Activated CD4-positive, alpha-beta T cell treated with anti-CD3 and anti-CD28 coated beads, Interleukin-2, amount 10 ng/mL, durations not matched to agents 7 days and 5 days (primary cell): ENCODE measurements around the gene FYN. TPM values are rescaled to one million over a fixed set of nuclear protein-coding genes. Genes with fewer than 3 reads are reported as not detected.
A peak's percentile ranks its signal among the peaks of the same experiment; 100 is the strongest.
"Not testable (repeated sequence)": the region's sequence is repeated elsewhere in the genome, so short reads cannot be mapped to it uniquely, and the experiment has no call there.

Experiments used
- CTCF ChIA-PET: fragments of 350-600 bp; sonication (Branson Sonifier 250); formaldehyde crosslinking; loops from one replicate; lab custom pipeline; 2021; ENCODE audit warnings: antibody characterized with exemption; lab: Charles Lee
- POLR2A ChIA-PET: fragments of 350-600 bp; sonication (Branson Sonifier 250); formaldehyde crosslinking; loops from one replicate; lab custom pipeline; 2021; ENCODE audit warnings: antibody characterized with exemption; lab: Charles Lee
- DNase-seq: peaks from one replicate; pipeline ENCODE4 v3.0.0-alpha.2; 2020
- H3K27ac Mint-ChIP-seq: one replicate; pipeline ENCODE4 v1.8.0; 2021; ENCODE audit warnings: mild to moderate bottlenecking, moderate library complexity, mixed read lengths
- H3K27me3 Mint-ChIP-seq: one replicate; pipeline ENCODE4 v1.8.0; 2021; ENCODE audit warnings: mixed read lengths
- H3K36me3 Mint-ChIP-seq: one replicate; pipeline ENCODE4 v1.8.0; 2021; ENCODE audit warnings: low read depth, mixed read lengths
- H3K4me1 Mint-ChIP-seq: one replicate; pipeline ENCODE4 v1.8.0; 2021; ENCODE audit warnings: mixed read lengths
- H3K4me3 Mint-ChIP-seq: one replicate; pipeline ENCODE4 v1.8.0; 2021; ENCODE audit warnings: mild to moderate bottlenecking, moderate library complexity, mixed read lengths
- H3K9me3 Mint-ChIP-seq: one replicate; pipeline ENCODE4 v1.8.0; 2021; ENCODE audit warnings: mixed read lengths
- total RNA-seq, 2 experiments: library from RNA; stranded (reverse); gene quantifications; one replicate each; pipeline ENCODE4 v1.2.3, GENCODE V29; 2021

FYN gene
- total RNA-seq, 2 experiments from 2014 or later = 179 to 225 TPM

DNA sequence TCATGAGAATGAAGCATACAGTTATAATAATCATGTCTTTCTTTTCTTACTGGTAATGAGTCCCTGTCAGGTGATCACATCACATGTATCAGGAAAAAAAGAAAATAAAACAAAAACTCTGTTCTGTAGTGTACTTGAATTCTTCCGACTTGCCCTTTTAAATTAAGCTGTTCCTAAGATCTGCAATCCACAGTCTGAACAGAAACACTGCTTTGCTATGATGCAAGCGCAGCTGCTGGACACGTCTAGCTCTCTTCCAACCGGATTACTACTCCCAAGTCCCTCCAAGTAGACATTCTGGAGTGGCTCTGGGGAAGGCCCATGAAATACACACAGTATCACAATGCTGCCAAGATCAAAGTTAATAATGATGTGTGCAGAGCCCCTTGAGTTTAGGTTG lies 83.7 kb downstream of the FYN start:
- no peaks in the 10 kb centered on the region for H3K27me3 Mint-ChIP-seq
- H3K4me1 Mint-ChIP-seq = peaks cover 48% of the 10 kb centered on the region
- POLR2A ChIA-PET = interaction anchor here (0.7 kb wide), 1 partner anchor 21 kb away, joined by 3 read pairs; no protein-coding TSS in a partner anchor
- DNase-seq = no peak
- no peak overlapping the region for H3K27ac Mint-ChIP-seq
- peaks cover 3% of the 10 kb centered on the region for H3K9me3 Mint-ChIP-seq
- no peak overlapping the region for H3K4me3 Mint-ChIP-seq
- peaks cover 17% of the 10 kb centered on the region for H3K36me3 Mint-ChIP-seq
- CTCF ChIA-PET = interaction anchor here (1.1 to 3.8 kb wide), 5 partner anchors 8 to 80 kb away, joined by 3 to 17 read pairs (median 5); no protein-coding TSS in a partner anchor

GRCh38 chr6:111788379-111789276 lies 84.6 kb downstream of the FYN start:
- ChIA-PET POLR2A (no interaction called here), CTCF (interaction anchor here (1.7 to 3.8 kb wide), 3 partner anchors 10 to 79 kb away, joined by 5 to 17 read pairs (median 6); no protein-coding TSS in a partner anchor)
- Mint-ChIP-seq H3K4me3 (no peak overlapping the region), H3K36me3 (peaks cover 19% of the 10 kb centered on the region), H3K4me1 (peaks cover 48% of the 10 kb centered on the region), H3K27me3 (no peaks in the 10 kb centered on the region), H3K9me3 (peaks cover 3% of the 10 kb centered on the region), H3K27ac (no peak overlapping the region)
- no peak for DNase-seq

GRCh38 chr6:111786151-111786550 lies 87.1 kb downstream of the FYN start:
- H3K27ac Mint-ChIP-seq = not testable (repeated sequence)
- peaks cover 49% of the 10 kb centered on the region for H3K4me1 Mint-ChIP-seq

DNA sequence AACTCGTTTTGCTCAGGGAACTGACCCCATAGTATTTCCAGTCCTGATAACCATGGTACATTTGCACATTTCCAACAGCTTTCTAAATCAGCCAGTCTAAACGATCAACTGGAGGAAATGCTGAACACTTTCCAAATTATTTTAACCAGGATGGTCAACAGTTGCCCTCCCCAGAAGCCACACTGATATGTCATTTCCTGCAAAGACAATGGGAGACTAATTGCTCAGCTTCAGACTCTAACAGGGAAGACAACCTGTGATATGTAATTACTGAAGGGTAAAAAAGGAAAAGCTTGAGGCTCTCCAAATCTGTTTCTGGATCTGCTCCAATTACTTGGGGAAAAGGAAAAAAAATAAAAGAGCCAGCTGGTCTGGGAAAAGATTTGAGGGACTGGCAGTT lies 88.8 kb downstream of the FYN start:
- Mint-ChIP-seq H3K9me3 (peaks cover 3% of the 10 kb centered on the region), H3K27me3 (no peaks in the 10 kb centered on the region), H3K36me3 (peaks cover 39% of the 10 kb centered on the region), H3K27ac (peak overlapping the region; percentile 21), H3K4me1 (peaks cover 57% of the 10 kb centered on the region), H3K4me3 (no peak overlapping the region)
- ChIA-PET POLR2A (interaction anchor here (0.7 kb wide), 1 partner anchor 250 kb away, joined by 3 read pairs; no protein-coding TSS in a partner anchor), CTCF (interaction anchor here (0.6 to 1.3 kb wide), 6 partner anchors 9 to 204 kb away, joined by 3 to 8 read pairs (median 3); no protein-coding TSS in a partner anchor)
- no peak for DNase-seq

More at GRCh38 chr6:111786151-111786550, 87.1 kb downstream of the FYN start:
- H3K4me3 Mint-ChIP-seq, POLR2A ChIA-PET, DNase-seq, H3K9me3 Mint-ChIP-seq, H3K27me3 Mint-ChIP-seq: not testable (repeated sequence)
- CTCF ChIA-PET = interaction anchor here (1.1 kb wide), 1 partner anchor 9 kb away, joined by 3 read pairs; no protein-coding TSS in a partner anchor
- H3K36me3 Mint-ChIP-seq = peaks cover 29% of the 10 kb centered on the region

GRCh38 chr6:111782887-111783466 lies 90.3 kb downstream of the FYN start:
- H3K9me3 Mint-ChIP-seq = peaks cover 3% of the 10 kb centered on the region
- H3K36me3 Mint-ChIP-seq = peaks cover 43% of the 10 kb centered on the region
- no peaks in the 10 kb centered on the region for H3K27me3 Mint-ChIP-seq
- H3K27ac Mint-ChIP-seq = no peak overlapping the region
- no peak overlapping the region for H3K4me3 Mint-ChIP-seq
- no peak for DNase-seq
- H3K4me1 Mint-ChIP-seq = peaks cover 72% of the 10 kb centered on the region
- ChIA-PET POLR2A (no interaction called here), CTCF (interaction anchor here (1.0 to 1.5 kb wide), 6 partner anchors 8 to 21 kb away, joined by 3 to 4 read pairs (median 4); no protein-coding TSS in a partner anchor)

DNA sequence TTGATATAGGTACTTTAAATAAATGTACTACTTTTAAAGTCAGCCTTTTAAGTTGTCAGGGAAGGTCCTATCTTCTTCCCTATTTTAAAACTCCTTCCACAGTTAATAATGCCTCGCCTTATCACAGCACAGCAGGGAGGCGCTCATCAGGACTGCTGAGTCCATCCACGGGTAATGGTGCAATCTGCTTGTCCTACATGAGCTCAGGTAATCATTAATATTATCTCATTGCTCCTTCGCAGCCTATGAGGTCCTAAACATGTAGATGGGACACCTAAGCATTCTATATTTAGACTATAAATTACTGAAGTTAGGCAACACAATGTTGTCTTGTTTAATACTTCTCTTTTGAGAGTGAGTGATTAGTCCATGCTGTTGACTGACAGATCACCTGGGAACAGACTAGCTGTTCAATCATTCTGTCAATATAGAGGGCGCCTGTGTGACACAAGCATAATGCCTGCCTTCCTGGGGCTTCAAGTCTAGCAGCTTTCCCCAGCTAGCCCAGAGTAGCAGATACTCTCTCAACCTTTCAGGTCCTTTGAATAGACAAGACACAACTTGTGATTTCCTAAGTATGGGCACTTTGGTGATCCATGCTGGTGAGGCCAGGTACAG lies 91.0 kb downstream of the FYN start:
- ChIA-PET POLR2A (no interaction called here), CTCF (interaction anchor here (1.0 to 1.8 kb wide), 5 partner anchors 8 to 18 kb away, joined by 3 to 5 read pairs (median 4); no protein-coding TSS in a partner anchor)
- H3K9me3 Mint-ChIP-seq = peaks cover 2% of the 10 kb centered on the region
- H3K4me1 Mint-ChIP-seq = peaks cover 78% of the 10 kb centered on the region
- peak; percentile 2 for DNase-seq
- peaks cover 46% of the 10 kb centered on the region for H3K36me3 Mint-ChIP-seq
- no peak overlapping the region for H3K27ac Mint-ChIP-seq
- H3K27me3 Mint-ChIP-seq = no peaks in the 10 kb centered on the region
- no peak overlapping the region for H3K4me3 Mint-ChIP-seq

GRCh38 chr6:111781041-111781708 lies 92.1 kb downstream of the FYN start:
- Mint-ChIP-seq H3K9me3 (no peaks in the 10 kb centered on the region), H3K27ac (peak overlapping the region; percentile 10), H3K4me3 (no peak overlapping the region), H3K4me1 (peaks cover 88% of the 10 kb centered on the region), H3K36me3 (peaks cover 44% of the 10 kb centered on the region), H3K27me3 (no peaks in the 10 kb centered on the region)
- DNase-seq = peak; percentile 5
- CTCF ChIA-PET = interaction anchor here (1.1 to 1.8 kb wide), 3 partner anchors 9 to 14 kb away, joined by 3 to 5 read pairs (median 4); no protein-coding TSS in a partner anchor
- POLR2A ChIA-PET = no interaction called here

DNA sequence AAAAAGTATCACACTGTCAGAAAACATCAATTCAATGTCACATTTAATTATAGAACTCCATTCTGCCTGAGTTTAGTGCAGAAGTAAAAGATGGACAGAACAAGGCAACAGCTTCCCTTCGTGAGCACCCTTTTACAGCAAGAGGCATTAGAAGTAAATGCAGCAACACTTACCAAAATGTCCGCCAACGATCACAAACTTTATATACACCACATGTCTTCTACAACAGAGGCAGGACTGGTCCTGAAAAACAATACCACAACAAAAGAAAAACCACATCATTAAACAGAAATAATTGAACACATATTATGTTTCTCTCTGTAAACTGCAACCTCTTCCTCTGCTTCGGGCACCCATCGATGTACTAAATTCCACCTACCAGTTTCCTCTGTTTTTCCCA lies 92.9 kb downstream of the FYN start:
- DNase-seq = peak; percentile 4
- peaks cover 91% of the 10 kb centered on the region for H3K4me1 Mint-ChIP-seq
- H3K27ac Mint-ChIP-seq = peak overlapping the region; percentile 47
- H3K36me3 Mint-ChIP-seq = peaks cover 45% of the 10 kb centered on the region
- CTCF ChIA-PET = interaction anchor here (1.8 to 3.7 kb wide), 3 partner anchors 8 to 10 kb away, joined by 5 to 17 read pairs (median 12); no protein-coding TSS in a partner anchor
- POLR2A ChIA-PET = no interaction called here
- peak overlapping the region; percentile 6 for H3K4me3 Mint-ChIP-seq
- no peaks in the 10 kb centered on the region for H3K9me3 Mint-ChIP-seq
- no peaks in the 10 kb centered on the region for H3K27me3 Mint-ChIP-seq

- Mint-ChIP-seq H3K9me3 (no peaks in the 10 kb centered on the region), H3K4me1 (peaks cover 91% of the 10 kb centered on the region), H3K27me3 (no peaks in the 10 kb centered on the region), H3K27ac (no peak overlapping the region), H3K4me3 (no peak overlapping the region), H3K36me3 (peaks cover 45% of the 10 kb centered on the region)
- ChIA-PET CTCF (interaction anchor here (0.6 to 3.7 kb wide), 4 partner anchors 9 to 21 kb away, joined by 3 to 17 read pairs (median 9); no protein-coding TSS in a partner anchor), POLR2A (no interaction called here)
- no peak for DNase-seq
Observed at GRCh38 chr6:111779660-111780059, 93.6 kb downstream of the FYN start.

GRCh38 chr6:111779031-111779430 lies 94.2 kb downstream of the FYN start:
- Mint-ChIP-seq H3K36me3 (peaks cover 44% of the 10 kb centered on the region), H3K4me1 (peaks cover 91% of the 10 kb centered on the region), H3K4me3 (no peak overlapping the region), H3K27me3 (no peaks in the 10 kb centered on the region), H3K9me3 (no peaks in the 10 kb centered on the region), H3K27ac (peak overlapping the region; percentile 50)
- POLR2A ChIA-PET = no interaction called here
- CTCF ChIA-PET = interaction anchor here (0.6 to 3.7 kb wide), 6 partner anchors 9 to 21 kb away, joined by 3 to 17 read pairs (median 8); no protein-coding TSS in a partner anchor
- no peak for DNase-seq

DNA sequence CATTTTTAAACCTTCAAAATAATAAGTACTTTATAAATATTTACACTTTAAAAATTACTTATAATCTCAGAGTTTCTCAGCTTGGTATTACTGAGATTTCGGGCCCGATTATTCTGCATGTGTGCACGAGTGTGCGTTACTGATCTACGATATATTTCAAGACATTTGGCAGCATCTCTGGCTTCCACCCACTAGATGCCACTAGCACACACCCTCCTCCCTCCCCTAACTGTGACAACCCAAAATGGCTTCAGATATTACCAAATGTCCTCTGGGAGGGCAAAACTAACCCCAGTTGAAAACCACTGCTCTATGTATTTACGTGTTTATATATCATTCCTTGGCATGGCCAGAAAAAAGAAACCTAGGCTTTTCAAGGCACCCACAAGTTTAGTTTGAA lies 95.9 kb downstream of the FYN start:
- peaks cover 33% of the 10 kb centered on the region for H3K36me3 Mint-ChIP-seq
- H3K4me3 Mint-ChIP-seq = no peak overlapping the region
- H3K9me3 Mint-ChIP-seq = no peaks in the 10 kb centered on the region
- DNase-seq = no peak
- POLR2A ChIA-PET = interaction anchor here (0.7 kb wide), 1 partner anchor 31 kb away, joined by 5 read pairs; no protein-coding TSS in a partner anchor
- CTCF ChIA-PET = interaction anchor here (0.7 to 3.7 kb wide), 11 partner anchors 10 to 265 kb away, joined by 3 to 17 read pairs (median 4); no protein-coding TSS in a partner anchor
- H3K27me3 Mint-ChIP-seq = no peaks in the 10 kb centered on the region
- H3K4me1 Mint-ChIP-seq = peaks cover 84% of the 10 kb centered on the region
- peak overlapping the region; percentile 66 for H3K27ac Mint-ChIP-seq
